Measurements from ENCODE around the gene EXOSC2.

- TF ChIP-seq POLR2A (IDR thresholded peaks at IDR 0.05): no peak
- TF ChIP-seq, protein P1, sequence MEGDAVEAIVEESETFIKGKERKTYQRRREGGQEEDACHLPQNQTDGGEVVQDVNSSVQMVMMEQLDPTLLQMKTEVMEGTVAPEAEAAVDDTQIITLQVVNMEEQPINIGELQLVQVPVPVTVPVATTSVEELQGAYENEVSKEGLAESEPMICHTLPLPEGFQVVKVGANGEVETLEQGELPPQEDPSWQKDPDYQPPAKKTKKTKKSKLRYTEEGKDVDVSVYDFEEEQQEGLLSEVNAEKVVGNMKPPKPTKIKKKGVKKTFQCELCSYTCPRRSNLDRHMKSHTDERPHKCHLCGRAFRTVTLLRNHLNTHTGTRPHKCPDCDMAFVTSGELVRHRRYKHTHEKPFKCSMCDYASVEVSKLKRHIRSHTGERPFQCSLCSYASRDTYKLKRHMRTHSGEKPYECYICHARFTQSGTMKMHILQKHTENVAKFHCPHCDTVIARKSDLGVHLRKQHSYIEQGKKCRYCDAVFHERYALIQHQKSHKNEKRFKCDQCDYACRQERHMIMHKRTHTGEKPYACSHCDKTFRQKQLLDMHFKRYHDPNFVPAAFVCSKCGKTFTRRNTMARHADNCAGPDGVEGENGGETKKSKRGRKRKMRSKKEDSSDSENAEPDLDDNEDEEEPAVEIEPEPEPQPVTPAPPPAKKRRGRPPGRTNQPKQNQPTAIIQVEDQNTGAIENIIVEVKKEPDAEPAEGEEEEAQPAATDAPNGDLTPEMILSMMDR (IDR thresholded peaks at IDR 0.05): no peak
Observed at GRCh38 chr9:130688072-130688471, 5.5 kb upstream of the EXOSC2 start.
